HepG2 (cell line): ENCODE results near the gene MCAT. TPM values are rescaled to one million over a fixed set of nuclear protein-coding genes. Genes with fewer than 3 reads are reported as not detected.

Source experiments
- HNRNPLL ChIP-seq: fragments of 200-400 bp; formaldehyde crosslinking; IDR thresholded peaks from 2 replicates; pipeline ENCODE4 v1.6.1; 2017; ENCODE audit warnings: mild to moderate bottlenecking, low read depth, low read length; ENCODE audit not compliant: poor library complexity, severe bottlenecking
- ISL2 ChIP-seq: sonication (generic); formaldehyde crosslinking; IDR thresholded peaks from 2 replicates; pipeline ENCODE4 v1.5.0; 2020; ENCODE audit warnings: missing genetic modification reagents
- KLF15 ChIP-seq: sonication (generic); formaldehyde crosslinking; IDR thresholded peaks from 2 replicates; pipeline ENCODE4 v1.8.1; 2023; ENCODE audit warnings: borderline replicate concordance, mild to moderate bottlenecking, inconsistent platforms, missing genetic modification reagents, mixed read lengths
- MBNL3 ChIP-seq: fragments of 250-450 bp; sonication (Bioruptor Pico); conservative IDR thresholded peaks from 2 replicates; pipeline ENCODE4 v1.8.0; 2022; ENCODE audit warnings: mild to moderate bottlenecking, inconsistent platforms
- MED8 ChIP-seq: sonication (generic); formaldehyde crosslinking; IDR thresholded peaks from 2 replicates; pipeline ENCODE4 v1.8.1; 2023; ENCODE audit warnings: mild to moderate bottlenecking, missing genetic modification reagents; ENCODE audit not compliant: insufficient replicate concordance
- POLR2AphosphoS5 ChIP-seq: IDR thresholded peaks from 2 replicates; pipeline ENCODE4 v1.6.1; 2012; ENCODE audit warnings: low read depth, low read length
- RELA ChIP-seq: sonication (generic); formaldehyde crosslinking; IDR thresholded peaks from 2 replicates; pipeline ENCODE4 v1.4.0; 2020; ENCODE audit warnings: missing genetic modification reagents
- SMARCC2 ChIP-seq: fragments of 450-650 bp; IDR thresholded peaks from 2 replicates; pipeline ENCODE4 v1.6.1; 2017; ENCODE audit warnings: antibody characterized with exemption, mild to moderate bottlenecking
- SRSF4 ChIP-seq: fragments of 200-400 bp; formaldehyde crosslinking; IDR thresholded peaks from one replicate; pipeline ENCODE4 v1.6.1; 2018; ENCODE audit warnings: mild to moderate bottlenecking, low read depth, low read length, moderate library complexity; ENCODE audit not compliant: poor library complexity, severe bottlenecking
- TCF12 ChIP-seq, 2 experiments: fragments of 450-650 bp in 1 of 2; sonication (generic) in 1 of 2; formaldehyde crosslinking in 1 of 2; IDR thresholded peaks; 2 replicates each; pipeline versions ENCODE4 v1.6.1 to v1.8.0; 2017 to 2022; ENCODE audit warnings: antibody characterized with exemption in 1 of 2, mild to moderate bottlenecking in 1 of 2, missing genetic modification reagents in 1 of 2, moderate library complexity in 1 of 2
- TSC22D2 ChIP-seq: sonication (generic); formaldehyde crosslinking; IDR thresholded peaks from 2 replicates; pipeline ENCODE4 v1.5.1; 2020; ENCODE audit warnings: missing genetic modification reagents, mild to moderate bottlenecking, borderline replicate concordance
- ZNF10 ChIP-seq: sonication (generic); formaldehyde crosslinking; IDR thresholded peaks from 2 replicates; pipeline ENCODE4 v1.4.0; 2020; ENCODE audit warnings: mild to moderate bottlenecking, low read depth, missing genetic modification reagents, borderline replicate concordance
- ZNF20 ChIP-seq: sonication (generic); formaldehyde crosslinking; IDR thresholded peaks from 2 replicates; pipeline ENCODE4 v1.4.0; 2020; ENCODE audit warnings: mild to moderate bottlenecking, moderate library complexity, missing genetic modification reagents
- ZNF274 ChIP-seq: sonication (generic); formaldehyde crosslinking; IDR thresholded peaks from 2 replicates; pipeline ENCODE4 v1.5.1; 2020; ENCODE audit warnings: mild to moderate bottlenecking, missing genetic modification reagents
- ZNF3 ChIP-seq: IDR thresholded peaks from 2 replicates; pipeline ENCODE4 v1.7.0; 2017; ENCODE audit warnings: inconsistent platforms
- ZNF333 ChIP-seq: sonication (generic); formaldehyde crosslinking; IDR thresholded peaks from 2 replicates; pipeline ENCODE4 v1.4.0; 2020; ENCODE audit warnings: mild to moderate bottlenecking, missing genetic modification reagents, borderline replicate concordance
- ZNF431 ChIP-seq: sonication (generic); formaldehyde crosslinking; IDR thresholded peaks from 2 replicates; pipeline ENCODE4 v1.9.0; 2022; ENCODE audit warnings: missing genetic modification reagents, low read depth, mild to moderate bottlenecking, borderline replicate concordance
- ZNF441 ChIP-seq: sonication (generic); formaldehyde crosslinking; IDR thresholded peaks from 2 replicates; pipeline ENCODE4 v1.7.0; 2021; ENCODE audit warnings: missing genetic modification reagents, borderline replicate concordance
- polyA plus RNA-seq, 8 experiments: library from polyadenylated mRNA; depleted of rRNA in 3 of 8; stranded (reverse) in 7 of 8; unstranded in 1 of 8; fragments of >200 nt; fragmentation: Illumina TruSeq in 4 of 8; extraction: Trizol in 4 of 8; gene quantifications; 2 replicates each; pipeline versions ENCODE4 v1.2.1 to v1.2.3, GENCODE V29; 2011 to 2016; ENCODE audit warnings: low read depth in 4 of 8, missing spikeins in 1 of 8, mixed read lengths in 1 of 8; ENCODE audit not compliant: insufficient read depth in 1 of 8
- total RNA-seq, 5 experiments: library from RNA; depleted of rRNA; stranded (reverse); fragments of >200 nt; fragmentation: Illumina TruSeq; extraction: Trizol; gene quantifications; 2 replicates each; pipeline ENCODE4 v1.2.3, GENCODE V29; 2016; ENCODE audit warnings: low read depth in 1 of 5
- TF ChIP-seq, protein P1 (sequence below): sonication (generic); formaldehyde crosslinking; IDR thresholded peaks from 2 replicates; pipeline ENCODE4 v1.4.0; 2020; ENCODE audit warnings: low read depth, mild to moderate bottlenecking, missing genetic modification reagents
- TF ChIP-seq, protein P2 (sequence below): sonication (generic); formaldehyde crosslinking; IDR thresholded peaks from 2 replicates; pipeline ENCODE4 v1.8.1; 2023; ENCODE audit warnings: missing genetic modification reagents, inconsistent platforms, borderline replicate concordance
- TF ChIP-seq, protein P3 (sequence below): sonication (generic); formaldehyde crosslinking; IDR thresholded peaks from 2 replicates; pipeline ENCODE4 v1.8.1; 2023; ENCODE audit warnings: mild to moderate bottlenecking, inconsistent platforms, moderate library complexity, missing genetic modification reagents, borderline replicate concordance
- TF ChIP-seq, protein P4 (sequence below): IDR thresholded peaks from 2 replicates; pipeline ENCODE4 v1.6.1; 2012; ENCODE audit warnings: low read depth, low read length, improper control_type of control experiment
- TF ChIP-seq, protein P5 (sequence below): sonication (generic); formaldehyde crosslinking; IDR thresholded peaks from 2 replicates; pipeline ENCODE4 v1.4.0; 2020; ENCODE audit warnings: missing genetic modification reagents, borderline replicate concordance

The MCAT gene
- total and polyA plus RNA-seq, 2 of the 13 experiments (the other 11 are each of a cell fraction or from before 2014, with no cell fraction given), result 9.3 to 16.7 TPM

DNA sequence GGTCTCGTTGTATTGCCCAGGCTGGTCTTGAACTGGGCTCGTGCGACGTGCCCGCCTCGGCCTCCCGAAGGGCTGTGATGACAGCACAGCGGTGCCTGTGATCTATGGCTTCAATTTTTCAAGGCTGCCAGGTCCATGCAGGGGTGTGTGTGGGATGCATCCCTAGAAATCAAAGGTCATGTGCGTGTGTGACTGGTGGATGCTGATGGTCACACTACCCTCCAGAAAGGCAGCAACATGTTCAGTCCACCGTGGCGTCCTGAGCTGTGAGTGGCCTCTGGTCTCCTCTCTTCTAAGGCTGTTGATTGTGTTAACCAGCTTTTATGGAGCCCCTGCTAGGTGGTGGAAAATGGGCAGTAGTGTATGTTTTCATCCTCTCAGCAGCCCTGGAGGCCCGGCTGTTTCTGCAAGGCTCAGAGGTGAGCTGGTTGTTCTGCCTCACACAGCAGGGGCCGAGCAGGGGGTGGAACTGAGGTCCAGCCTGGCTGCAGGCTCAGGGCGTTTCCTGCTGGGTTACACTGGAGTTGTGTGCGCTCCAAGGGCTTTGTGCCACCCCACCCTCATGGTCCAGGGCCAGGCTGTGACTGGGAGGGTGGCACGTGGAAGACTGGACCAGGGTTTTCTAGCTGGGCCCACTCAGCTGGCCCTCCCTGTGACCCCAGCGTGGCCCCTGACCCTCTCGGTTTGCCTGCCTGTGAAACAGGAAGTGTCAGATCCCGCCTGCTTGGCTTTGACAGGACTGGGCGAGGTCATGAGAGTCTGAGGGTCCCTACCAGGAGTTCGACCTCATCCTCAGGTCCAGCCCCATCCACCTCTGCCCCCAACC is 25.0 kb downstream of the MCAT start (continued):
- TF ChIP-seq, protein P1, sequence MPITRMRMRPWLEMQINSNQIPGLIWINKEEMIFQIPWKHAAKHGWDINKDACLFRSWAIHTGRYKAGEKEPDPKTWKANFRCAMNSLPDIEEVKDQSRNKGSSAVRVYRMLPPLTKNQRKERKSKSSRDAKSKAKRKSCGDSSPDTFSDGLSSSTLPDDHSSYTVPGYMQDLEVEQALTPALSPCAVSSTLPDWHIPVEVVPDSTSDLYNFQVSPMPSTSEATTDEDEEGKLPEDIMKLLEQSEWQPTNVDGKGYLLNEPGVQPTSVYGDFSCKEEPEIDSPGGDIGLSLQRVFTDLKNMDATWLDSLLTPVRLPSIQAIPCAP, result no peak
- TF ChIP-seq RELA (CRISPR knock-in tag) (no peak), MED8 (CRISPR knock-in tag) (no peak), ZNF333 (0 out of 2 replicates have a peak, but pooled peaks have one; percentile 13), ZNF20 (CRISPR knock-in tag) (no peak), ZNF431 (no peak), SRSF4 (no peak), ZNF441 (CRISPR knock-in tag) (no peak), ZNF3 (no peak), POLR2AphosphoS5 (no peak), SMARCC2 (no peak), TCF12 (IDR thresholded peaks at IDR 0.05) (no peak), TCF12 (CRISPR knock-in tag; IDR thresholded peaks at IDR 0.05) (no peak), KLF15 (CRISPR knock-in tag) (no peak), MBNL3 (CRISPR knock-in tag) (no peak), HNRNPLL (no peak), ISL2 (CRISPR knock-in tag) (no peak), TSC22D2 (CRISPR knock-in tag) (no peak), ZNF274 (CRISPR knock-in tag) (no peak), ZNF10 (CRISPR knock-in tag) (no peak)
- TF ChIP-seq, protein P2, sequence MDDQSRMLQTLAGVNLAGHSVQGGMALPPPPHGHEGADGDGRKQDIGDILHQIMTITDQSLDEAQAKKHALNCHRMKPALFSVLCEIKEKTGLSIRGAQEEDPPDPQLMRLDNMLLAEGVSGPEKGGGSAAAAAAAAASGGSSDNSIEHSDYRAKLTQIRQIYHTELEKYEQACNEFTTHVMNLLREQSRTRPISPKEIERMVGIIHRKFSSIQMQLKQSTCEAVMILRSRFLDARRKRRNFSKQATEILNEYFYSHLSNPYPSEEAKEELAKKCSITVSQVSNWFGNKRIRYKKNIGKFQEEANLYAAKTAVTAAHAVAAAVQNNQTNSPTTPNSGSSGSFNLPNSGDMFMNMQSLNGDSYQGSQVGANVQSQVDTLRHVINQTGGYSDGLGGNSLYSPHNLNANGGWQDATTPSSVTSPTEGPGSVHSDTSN (CRISPR knock-in tag), result no peak
- TF ChIP-seq, protein P3, sequence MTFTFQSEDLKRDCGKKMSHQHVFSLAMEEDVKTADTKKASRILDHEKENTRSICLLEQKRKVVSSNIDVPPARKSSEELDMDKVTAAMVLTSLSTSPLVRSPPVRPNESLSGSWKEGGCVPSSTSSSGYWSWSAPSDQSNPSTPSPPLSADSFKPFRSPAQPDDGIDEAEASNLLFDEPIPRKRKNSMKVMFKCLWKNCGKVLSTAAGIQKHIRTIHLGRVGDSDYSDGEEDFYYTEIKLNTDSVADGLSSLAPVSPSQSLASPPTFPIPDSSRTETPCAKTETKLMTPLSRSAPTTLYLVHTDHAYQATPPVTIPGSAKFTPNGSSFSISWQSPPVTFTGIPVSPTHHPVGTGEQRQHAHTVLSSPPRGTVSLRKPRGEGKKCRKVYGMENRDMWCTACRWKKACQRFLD, result no peak
- TF ChIP-seq, protein P4, sequence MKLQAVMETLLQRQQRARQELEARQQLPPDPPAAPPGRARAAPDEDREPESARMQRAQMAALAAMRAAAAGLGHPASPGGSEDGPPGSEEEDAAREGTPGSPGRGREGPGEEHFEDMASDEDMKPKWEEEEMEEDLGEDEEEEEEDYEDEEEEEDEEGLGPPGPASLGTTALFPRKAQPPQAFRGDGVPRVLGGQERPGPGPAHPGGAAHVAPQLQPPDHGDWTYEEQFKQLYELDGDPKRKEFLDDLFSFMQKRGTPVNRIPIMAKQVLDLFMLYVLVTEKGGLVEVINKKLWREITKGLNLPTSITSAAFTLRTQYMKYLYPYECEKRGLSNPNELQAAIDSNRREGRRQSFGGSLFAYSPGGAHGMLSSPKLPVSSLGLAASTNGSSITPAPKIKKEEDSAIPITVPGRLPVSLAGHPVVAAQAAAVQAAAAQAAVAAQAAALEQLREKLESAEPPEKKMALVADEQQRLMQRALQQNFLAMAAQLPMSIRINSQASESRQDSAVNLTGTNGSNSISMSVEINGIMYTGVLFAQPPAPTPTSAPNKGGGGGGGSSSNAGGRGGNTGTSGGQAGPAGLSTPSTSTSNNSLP, result no peak
- TF ChIP-seq, protein P5, sequence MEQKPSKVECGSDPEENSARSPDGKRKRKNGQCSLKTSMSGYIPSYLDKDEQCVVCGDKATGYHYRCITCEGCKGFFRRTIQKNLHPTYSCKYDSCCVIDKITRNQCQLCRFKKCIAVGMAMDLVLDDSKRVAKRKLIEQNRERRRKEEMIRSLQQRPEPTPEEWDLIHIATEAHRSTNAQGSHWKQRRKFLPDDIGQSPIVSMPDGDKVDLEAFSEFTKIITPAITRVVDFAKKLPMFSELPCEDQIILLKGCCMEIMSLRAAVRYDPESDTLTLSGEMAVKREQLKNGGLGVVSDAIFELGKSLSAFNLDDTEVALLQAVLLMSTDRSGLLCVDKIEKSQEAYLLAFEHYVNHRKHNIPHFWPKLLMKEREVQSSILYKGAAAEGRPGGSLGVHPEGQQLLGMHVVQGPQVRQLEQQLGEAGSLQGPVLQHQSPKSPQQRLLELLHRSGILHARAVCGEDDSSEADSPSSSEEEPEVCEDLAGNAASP (CRISPR knock-in tag), result no peak
